ENCODE data around the gene SCNM1.

DNA sequence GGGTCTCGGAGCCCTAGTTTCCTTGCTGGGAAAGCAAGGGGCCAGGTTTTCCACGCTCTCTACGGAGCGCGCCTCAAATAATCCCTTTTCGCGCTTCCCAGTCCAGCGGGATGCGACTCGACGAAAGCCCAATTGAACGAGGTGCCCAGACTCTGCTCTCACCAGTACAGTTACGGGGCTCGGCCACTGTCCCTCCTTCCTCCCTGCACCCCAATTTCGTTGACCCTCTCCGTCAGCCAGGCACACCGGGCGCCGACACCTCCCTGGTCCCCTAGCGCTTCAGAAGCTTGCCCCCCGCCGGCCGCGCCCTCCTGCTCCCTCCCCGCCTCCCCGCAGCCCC lies 19.9 kb upstream of the SCNM1 start:
- TF ChIP-seq POLR2A (IDR thresholded peaks at IDR 0.05): no peak
- TF ChIP-seq, protein P1, sequence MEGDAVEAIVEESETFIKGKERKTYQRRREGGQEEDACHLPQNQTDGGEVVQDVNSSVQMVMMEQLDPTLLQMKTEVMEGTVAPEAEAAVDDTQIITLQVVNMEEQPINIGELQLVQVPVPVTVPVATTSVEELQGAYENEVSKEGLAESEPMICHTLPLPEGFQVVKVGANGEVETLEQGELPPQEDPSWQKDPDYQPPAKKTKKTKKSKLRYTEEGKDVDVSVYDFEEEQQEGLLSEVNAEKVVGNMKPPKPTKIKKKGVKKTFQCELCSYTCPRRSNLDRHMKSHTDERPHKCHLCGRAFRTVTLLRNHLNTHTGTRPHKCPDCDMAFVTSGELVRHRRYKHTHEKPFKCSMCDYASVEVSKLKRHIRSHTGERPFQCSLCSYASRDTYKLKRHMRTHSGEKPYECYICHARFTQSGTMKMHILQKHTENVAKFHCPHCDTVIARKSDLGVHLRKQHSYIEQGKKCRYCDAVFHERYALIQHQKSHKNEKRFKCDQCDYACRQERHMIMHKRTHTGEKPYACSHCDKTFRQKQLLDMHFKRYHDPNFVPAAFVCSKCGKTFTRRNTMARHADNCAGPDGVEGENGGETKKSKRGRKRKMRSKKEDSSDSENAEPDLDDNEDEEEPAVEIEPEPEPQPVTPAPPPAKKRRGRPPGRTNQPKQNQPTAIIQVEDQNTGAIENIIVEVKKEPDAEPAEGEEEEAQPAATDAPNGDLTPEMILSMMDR (IDR thresholded peaks at IDR 0.05): no peak
- no peak for TF ChIP-seq POLR2AphosphoS5 (IDR thresholded peaks at IDR 0.05)

Data from prostate gland (tissue), 2 donors.